ENCODE measurements around the gene DCDC2.

DNA sequence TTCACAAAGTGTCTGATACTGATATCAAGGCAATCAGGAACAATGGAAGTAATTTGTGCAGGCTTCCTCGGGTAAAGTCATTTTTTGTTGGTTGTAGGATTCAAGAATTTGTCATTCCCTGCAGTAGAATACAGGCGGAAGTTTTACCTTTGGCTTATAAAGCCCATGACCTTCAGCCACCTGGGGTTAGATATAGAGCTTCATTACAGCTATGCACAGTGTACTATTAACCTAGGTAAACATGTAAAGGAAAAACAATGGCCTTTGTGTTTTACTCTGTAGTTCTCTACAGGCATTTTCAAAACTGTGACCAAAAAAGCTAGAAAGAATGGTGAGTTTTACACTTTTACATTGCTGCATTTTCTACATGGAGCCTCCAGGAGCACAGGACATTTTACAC is 116.9 kb downstream of the DCDC2 start:
- TF ChIP-seq L3MBTL2 (conservative IDR thresholded peaks at IDR 0.05) (no peak), HDGF (IDR thresholded peaks at IDR 0.05; ENCODE audit: borderline replicate concordance) (no peak), SP1 (IDR thresholded peaks at IDR 0.05) (no peak), FOXA1 (IDR thresholded peaks at IDR 0.05) (no peak), TARDBP (IDR thresholded peaks at IDR 0.05) (no peak), ZNF384 (IDR thresholded peaks at IDR 0.05) (no peak), ELF4 (IDR thresholded peaks at IDR 0.05) (no peak), FOXM1 (IDR thresholded peaks at IDR 0.05; ENCODE audit: borderline replicate concordance) (no peak), LEF1 (IDR thresholded peaks at IDR 0.05; ENCODE audit: borderline replicate concordance) (no peak), BHLHE40 (IDR thresholded peaks at IDR 0.05; ENCODE audit: borderline replicate concordance) (no peak), SUZ12 (IDR thresholded peaks at IDR 0.05) (no peak)
- TF ChIP-seq, protein P1, sequence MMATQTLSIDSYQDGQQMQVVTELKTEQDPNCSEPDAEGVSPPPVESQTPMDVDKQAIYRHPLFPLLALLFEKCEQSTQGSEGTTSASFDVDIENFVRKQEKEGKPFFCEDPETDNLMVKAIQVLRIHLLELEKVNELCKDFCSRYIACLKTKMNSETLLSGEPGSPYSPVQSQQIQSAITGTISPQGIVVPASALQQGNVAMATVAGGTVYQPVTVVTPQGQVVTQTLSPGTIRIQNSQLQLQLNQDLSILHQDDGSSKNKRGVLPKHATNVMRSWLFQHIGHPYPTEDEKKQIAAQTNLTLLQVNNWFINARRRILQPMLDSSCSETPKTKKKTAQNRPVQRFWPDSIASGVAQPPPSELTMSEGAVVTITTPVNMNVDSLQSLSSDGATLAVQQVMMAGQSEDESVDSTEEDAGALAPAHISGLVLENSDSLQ (IDR thresholded peaks at IDR 0.05) = no peak

Measured in HEK293T (cell line).